ENCODE data around the gene PLA2G2E.
"Not testable (repeated sequence)": the region's sequence is repeated elsewhere in the genome, so short reads cannot be mapped to it uniquely, and the experiment has no call there.

Gene PLA2G2E

DNA sequence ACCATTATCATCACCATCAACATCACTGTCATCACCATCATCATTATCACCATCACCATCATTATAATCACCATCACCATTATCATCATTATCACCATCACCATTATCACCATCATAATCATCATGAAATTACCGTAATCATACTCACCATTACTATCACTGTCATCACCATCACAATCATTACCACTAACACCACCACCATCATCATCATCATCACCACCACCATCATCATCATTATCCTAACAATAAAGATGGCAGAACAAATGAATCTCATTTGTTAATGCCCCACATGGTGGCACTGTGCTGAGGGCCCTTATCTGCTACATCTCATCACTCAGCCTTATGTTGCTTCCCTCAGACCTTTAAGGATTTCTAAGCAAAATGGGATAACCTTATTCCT, 9.4 kb upstream of the PLA2G2E start:
- no peak for DNase-seq (ENCODE audit: low read depth in 2 of 2)

DNA sequence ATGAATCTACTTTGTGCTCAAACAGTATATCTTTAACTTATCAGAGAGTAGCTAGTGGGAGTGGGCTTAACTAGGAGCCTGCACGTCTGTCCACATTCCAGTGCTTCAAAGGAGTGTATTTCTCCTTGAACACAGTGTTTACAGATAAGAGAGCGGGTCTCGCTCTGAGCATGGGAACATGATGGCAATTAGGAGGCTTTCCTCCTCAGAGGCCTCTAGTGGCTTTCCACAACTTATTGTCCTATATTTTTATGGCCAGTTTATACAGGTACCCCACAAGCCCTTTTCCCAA, 3.7 kb upstream of the PLA2G2E start:
- DNase-seq (ENCODE audit: low read depth in 2 of 2), result not testable (repeated sequence)

DNA sequence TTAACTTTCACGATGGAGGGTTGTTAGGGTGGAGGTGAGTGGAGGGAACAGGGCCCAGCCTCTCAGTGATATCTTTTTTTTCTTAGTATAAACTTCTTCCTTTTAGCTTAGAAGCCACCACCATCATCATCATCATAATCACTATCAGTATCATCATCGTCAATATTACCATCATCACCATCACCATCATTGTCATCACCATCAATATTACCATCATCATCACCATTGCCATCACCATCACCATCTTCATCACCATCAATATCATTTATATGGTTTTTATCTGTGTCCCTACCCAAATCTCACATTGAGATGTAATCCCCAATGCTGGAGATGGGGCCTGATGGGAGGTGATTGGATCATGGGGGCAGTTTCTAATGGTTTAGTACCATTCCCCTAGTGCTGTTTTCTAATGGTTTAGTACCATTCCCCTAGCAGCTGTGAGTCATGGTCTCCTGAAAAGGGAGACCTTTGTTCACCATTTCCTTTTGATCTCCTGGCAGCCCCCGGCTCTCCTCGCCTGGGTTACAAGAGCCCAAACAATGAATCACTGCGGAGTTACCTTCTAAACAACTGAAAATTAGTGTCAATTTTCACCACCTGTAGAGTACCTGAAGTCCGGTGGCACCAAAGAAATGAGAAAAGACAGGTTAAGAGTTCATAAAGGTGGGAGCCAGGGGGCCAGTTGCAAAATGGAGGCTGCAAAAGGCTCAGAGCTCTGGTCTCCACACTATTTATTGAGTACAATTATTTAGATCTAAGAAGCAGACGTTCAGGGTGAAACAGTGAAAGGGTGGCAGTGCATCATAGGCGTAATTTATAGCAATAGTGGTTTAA, 3.1 kb upstream of the PLA2G2E start:
- DNase-seq (ENCODE audit: low read depth in 2 of 2), result no peak

DNA sequence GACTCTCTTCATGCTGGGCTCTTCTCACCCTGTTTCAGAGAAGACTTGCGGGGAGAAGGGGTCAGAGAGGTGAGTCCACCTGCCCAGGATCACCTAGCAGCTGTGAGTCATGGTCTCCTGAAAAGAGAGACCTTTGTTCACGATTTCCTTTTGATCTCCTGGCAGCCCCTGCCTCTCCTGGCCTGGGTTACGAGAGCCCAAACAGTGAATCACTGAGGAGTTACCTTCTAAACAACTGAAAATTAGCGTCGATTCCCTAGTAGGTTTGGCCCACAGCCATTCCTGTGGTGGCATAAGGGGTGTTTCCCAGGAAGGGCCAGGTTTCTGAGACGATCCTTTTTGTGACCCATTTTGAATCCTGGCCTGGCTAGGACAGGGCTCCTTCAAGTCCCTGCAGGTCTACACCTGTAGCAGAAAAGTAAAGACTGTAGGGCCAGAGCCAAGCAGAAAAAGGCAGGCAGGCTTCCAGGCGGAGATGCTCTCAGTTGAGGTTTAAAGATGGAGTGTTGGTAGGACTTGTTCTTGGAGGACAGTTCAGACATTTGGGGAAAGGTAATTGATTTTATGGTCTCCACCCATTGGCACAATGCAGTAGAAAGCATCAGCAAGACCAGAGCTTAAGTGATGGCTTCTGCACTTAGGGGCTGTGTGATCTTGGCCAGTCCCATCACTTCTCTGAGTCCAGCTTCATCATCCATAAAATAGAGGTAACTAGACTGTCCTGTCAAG, 2.1 kb upstream of the PLA2G2E start:
- DNase-seq (ENCODE audit: low read depth in 2 of 2), result no peak

DNA sequence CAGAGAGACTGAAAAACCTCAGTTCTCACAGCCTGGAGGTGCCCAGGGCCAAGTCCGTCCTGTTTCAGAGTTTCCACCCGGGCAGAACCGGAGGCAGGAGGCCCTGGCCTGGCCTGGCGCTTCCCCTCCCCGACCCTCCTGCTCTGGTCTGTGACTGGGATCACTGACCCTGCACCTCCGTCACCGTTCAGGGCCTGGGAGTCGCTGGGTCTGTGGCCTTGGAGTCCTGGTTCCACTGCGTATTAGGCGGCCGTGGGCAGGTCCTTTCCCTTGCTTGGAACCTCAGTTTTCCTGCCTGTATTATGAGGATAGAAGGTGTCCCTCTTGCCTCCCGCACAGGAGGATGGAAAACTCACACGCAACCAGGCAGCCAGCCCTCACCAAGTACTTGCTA, 533 bp upstream of the PLA2G2E start:
- no peak for DNase-seq (ENCODE audit: low read depth in 2 of 2)

DNA sequence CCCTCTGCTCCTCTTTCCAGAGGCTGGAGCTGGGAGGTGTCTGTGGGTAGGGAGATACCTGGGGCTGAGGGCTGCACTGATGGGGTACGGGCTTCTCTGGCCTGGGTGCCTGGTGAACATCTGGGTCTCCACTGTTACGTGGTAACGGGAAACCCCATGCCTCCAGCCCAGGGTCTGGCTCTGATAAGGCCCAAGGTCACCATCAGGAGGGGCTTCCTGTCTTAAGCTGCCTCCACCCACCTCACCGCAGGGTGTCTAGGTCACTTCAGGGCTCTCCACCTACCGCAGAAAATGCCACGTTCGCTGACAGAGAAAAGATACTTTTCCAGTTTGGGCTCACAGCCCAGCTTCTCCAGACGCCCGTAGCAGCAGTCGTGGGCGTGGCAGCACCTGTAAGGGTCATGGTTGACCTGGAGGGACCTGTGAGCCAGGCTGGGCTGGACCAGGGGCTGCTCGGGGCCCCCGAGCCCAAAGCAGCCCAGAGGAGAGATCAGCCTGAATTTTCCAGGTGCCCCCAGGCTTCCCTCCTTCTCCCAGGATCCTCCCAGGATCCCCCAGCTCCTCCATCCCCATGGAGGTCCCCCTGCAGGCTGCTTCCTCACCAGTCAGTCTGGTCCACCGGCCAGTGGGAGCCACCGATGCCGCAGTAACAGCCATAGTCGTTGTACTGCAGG, 1.3 kb downstream of the PLA2G2E start:
- DNase-seq (ENCODE audit: low read depth in 2 of 2), result no peak

DNA sequence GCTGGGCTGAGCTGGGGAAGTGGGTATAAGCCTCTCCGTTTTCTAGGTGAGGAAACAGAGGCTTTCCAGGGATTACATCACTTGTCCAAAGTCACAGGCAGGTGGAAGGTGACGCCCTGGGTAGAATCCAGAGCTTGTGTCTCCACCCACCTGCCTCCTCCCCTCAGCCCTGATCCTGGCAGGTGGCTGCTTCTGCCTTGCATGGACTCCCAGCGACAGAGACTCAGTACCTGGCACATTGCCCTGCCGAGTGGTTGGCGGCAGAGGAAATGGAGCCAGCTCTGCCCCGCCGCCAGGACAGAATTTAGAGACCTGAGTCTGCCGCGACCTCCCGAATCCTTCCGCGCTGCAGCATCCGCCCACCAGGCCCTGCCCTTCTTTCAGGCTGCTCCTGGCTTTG, 2.1 kb downstream of the PLA2G2E start:
- no peak for DNase-seq (ENCODE audit: low read depth in 2 of 2)

DNA sequence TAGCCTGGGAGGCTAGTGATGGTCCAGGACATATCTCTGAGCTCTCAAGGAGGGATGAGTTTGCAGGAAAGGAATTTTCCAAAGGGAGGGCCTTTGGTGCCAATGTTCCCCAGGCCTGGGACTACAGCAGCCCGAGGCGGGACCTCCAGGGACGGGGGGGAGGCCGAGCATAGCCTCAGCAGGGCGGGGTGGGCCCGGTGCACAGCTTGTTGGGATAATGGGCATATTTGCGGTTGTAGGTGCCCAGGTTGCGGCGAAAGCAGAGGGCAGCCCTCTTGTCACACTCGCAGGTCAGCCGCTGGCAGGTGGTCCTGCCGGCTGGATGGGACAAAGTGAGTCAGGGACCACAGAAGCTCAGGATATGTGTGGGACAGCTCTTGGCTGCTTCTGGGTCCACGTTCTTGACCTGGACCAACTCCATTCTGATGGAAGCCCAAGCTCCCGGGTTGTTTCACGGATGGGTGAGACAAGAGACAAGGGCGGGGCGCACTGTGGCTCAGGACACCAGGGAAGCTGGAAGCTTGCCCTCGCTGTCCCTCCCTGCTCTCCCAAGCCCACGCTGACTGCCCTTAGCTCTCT, 3.2 kb downstream of the PLA2G2E start:
- DNase-seq (ENCODE audit: low read depth in 2 of 2), result no peak

DNA sequence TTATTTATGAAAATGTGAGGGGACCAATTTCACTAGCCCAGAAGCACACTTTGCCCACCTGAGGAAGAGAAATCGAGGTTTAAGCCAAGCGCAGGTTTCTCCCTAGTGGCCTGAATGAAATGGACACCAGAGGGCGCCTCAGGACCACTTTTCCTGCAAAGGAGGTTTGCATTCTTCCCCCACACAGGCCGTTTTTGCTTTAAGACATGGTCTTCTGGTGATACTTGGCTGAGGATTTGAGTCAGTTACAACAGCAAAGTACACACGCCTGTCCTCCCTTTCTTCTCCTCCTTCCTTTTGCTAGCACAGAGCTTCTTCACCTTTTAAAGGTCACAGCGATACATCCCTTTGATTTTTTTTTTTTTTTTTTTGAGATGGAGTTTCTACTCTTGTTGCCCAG, 5.4 kb downstream of the PLA2G2E start:
- DNase-seq (ENCODE audit: low read depth in 2 of 2), result peak; percentile 69 to 80

DNA sequence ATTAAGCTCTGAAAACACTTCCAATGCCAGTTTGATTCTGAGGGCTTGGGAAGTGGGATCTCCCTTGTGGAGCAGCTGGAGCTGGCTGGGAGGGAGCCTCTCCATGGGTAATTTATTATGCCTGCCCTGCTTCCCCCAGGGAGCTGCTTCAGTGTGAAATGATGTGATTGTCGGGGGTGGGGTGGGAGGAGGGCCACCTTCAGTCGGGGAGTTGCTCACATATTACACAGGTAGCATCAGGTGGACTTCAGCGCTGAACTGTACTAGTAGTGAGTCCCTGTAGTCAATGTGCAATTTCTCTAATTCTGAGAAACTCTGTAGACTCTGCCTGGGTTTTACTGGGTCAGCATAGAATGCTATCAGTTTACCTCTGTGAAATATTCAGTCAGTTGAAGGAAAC, 12.8 kb downstream of the PLA2G2E start:
- no peak for DNase-seq (ENCODE audit: low read depth in 2 of 2)

DNA sequence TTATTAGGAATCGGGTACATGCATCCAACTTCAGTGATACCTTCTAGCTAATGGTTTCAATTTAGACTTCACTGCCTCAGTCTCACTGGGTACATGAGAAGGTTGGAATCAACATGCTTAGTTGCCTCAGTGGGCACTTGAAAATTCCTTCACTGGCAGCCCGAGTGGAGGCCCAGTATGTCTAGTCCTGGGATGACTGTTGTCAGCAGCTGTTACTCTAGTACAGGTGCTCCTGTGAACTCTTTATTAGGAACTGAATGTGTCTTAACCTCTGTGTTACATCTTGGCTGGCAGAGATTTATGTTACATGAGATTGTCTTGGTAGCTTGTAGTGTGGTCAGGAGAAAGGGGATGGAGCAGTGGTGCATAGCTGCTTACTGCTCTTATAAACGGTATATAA, 13.4 kb downstream of the PLA2G2E start:
- DNase-seq (ENCODE audit: low read depth in 2 of 2), result no peak

DNA sequence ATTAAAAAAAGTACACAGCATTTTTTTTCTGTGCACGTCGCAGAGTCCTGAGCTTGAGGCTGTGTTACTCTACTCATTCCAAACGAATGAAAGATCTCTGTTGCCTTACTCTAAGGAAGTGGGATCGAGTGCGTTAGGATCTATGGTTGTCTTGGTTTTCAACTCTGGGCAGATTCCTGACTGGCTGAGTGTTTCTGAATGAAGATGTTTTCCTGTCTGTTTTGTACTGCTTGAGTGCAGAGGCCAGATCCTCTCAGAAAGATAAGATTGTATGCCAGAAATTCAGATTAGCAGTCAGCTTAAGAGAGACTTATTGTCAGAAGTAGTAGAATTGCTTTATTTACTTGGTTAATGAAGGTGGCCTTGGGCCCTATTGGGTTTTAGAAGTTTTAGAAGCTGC, 14.0 kb downstream of the PLA2G2E start:
- no peak for DNase-seq (ENCODE audit: low read depth in 2 of 2)

DNA sequence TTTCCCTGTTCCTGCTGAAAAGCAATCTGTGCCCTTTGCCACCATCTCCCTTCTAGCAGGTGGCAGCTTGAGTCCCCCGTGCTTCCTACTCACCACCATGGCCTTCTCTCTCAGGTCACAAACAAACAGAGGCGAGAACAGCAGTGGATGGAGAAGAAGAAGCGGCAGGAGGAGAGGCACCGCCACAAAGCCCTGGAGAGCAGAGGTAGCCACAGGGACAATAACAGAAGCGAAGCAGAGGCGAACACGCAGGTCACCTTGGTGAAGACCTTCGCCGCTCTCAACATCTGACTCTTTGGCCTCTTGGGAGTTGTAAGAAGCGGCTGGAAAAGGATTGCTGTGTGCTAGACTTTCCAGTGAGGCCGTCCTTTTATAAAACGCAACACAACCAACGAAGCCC, 16.0 kb downstream of the PLA2G2E start:
- no peak for DNase-seq (ENCODE audit: low read depth in 2 of 2)

DNA sequence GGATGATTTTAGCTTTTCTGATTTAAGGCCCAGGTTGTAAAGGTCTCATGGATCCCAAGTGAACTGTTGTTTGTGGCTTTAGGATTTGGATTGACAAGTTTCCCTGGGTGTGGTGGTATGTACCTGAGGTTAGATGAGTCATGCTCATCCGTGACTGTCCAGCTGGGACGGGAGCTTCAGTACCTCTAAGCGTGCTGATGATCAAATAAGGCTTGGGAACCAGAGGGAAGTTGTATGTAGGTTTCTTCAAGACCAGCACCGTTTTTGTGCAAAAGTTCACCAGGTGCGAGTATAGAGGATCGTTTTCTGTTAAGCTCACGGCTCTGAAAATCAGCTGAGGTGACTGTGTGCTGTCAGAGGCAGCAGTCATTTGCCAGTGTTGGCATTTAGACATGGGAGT, 19.8 kb downstream of the PLA2G2E start:
- no peak for DNase-seq (ENCODE audit: low read depth in 2 of 2)

DNA sequence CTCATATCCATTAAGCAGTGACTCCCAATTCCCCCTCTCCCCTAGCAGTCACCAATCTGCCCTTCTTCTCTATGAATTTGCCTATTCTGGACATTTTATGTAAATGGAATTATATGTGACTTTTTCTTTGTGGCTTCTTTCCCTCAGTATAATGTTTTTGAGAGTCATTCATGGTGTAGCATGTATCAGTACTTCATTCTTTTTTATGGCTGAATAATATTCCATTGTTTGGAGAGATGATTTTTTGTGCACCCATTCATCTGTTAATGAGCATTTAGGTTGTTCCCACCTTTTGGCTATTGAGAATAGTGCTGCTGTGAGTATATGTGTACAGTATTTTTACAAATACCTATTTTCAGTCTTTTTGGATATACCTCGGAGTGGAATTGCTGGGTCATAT, 21.8 kb downstream of the PLA2G2E start:
- DNase-seq (ENCODE audit: low read depth in 2 of 2), result no peak

DNA sequence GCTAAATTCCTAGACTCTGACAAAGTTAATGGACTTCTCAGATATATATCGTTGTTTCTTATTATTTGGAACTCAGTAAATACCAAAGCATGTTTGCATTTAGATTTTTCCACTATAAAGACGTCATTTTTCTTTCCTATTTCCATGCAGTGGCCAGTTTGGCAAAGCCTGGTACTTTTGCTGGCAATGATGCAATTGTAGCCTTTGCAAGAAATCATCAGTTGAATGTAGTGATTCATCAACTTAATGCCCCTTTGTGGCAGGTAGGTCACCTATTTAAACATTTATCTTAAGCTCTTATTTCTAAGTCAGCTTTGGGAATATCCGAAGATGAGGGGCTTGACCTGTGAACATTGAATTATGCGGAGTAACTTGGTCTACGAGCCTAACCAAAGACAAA, 29.2 kb downstream of the PLA2G2E start:
- no peak for DNase-seq (ENCODE audit: low read depth in 2 of 2)

DNA sequence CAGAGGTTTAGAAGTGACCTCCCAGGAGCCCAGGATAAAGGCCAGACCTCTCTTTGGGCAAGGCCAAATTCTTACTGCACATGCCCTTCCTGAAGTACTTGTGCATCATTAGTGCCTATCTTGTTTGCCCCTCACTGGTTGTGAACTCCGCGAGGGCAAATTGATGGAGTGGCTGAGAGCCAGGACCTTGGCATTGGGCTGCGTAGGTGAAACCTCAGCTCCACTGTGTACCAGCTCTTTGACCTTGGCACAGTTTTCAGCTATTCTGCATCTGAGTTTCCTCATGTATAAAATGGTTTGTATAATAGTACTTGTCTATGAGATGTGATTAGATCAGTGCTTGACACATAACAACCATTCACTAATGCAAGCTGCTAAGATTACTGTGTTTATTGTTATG, 29.7 kb downstream of the PLA2G2E start:
- DNase-seq (ENCODE audit: low read depth in 2 of 2), result no peak

DNA sequence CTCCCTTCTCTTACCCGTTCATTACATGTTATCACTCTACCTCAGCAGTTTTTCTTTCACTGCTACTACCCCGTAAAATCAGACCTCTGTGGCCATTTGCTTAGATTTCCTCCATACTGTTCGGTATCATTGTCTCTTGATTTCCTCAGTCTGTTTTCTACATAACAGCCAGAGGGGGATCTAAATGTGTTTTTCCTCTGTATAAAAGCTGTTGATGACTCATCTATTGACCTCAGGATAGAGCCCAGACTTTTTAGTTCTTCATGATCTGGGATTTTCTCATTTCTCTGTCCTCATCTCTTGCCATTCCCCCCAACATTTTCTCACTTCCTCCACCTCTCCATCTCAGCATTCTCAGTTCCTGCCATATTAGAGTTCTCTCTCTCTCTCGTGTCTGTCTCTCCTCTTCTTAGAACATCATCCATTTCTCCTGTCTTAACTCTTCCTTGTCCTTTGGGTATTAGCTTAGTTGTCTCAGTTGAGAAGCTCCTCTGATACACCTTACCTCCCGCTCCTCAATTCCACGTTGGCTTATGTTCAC, 30.7 kb downstream of the PLA2G2E start:
- DNase-seq (ENCODE audit: low read depth in 2 of 2), result no peak

DNA sequence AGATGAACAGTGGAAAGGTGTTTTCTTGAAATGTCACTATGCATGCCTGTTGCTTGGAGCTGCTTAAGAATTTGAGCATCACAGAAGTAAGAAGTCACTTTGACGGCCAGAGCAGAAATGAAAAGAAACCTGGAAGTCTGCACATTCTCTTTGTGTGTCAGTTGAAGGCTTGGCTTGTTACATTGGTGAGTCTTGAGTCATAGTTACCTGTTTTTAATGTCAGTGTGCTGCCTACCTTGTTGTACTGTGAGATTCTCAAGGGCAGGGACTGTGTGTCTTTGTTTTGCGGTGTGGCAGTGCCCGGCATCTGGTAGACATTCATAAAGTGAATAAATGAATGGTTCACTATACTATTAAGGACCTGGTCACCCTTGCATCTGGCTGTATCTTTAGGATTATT, 31.3 kb downstream of the PLA2G2E start:
- no peak for DNase-seq (ENCODE audit: low read depth in 2 of 2)

DNA sequence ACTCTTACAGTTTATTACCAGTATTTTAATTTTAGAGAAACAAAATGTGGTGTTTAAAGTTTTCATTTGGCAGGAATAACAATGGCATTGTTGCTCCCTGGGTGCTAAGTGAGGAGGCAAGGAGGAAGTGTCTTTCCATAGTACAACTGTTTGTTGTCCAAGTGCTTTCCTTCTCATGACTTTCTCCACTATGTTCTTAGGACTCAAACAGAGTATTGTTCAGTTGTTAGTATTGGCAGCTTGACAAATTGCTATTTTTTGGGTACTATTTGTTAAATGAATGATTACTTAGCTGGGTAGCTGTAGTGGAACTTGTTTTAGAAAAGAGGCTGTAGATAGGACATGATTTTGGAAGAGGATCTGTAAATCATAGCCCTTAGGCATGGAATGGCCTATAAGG, 33.8 kb downstream of the PLA2G2E start:
- DNase-seq (ENCODE audit: low read depth in 2 of 2), result no peak

DNA sequence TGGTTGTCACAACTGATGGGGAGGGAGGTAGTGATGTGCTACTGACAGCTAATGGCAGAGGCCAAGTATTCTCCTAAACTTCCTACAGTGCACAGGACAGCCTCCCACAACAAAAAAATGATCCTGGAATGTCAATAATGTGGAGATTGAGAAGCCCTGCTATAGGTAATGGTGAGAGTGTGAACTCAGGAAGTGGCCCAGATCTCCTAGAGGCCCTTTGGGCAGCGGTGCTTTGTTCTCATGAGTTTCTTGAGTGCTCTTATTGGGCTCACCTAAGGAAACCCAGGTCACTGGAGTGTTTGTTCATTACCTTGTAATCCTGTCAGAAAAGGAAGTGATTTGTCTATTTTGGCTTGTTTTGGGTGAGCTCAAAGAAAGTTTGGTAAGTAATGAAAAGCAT, 35.3 kb downstream of the PLA2G2E start:
- no peak for DNase-seq (ENCODE audit: low read depth in 2 of 2)

DNA sequence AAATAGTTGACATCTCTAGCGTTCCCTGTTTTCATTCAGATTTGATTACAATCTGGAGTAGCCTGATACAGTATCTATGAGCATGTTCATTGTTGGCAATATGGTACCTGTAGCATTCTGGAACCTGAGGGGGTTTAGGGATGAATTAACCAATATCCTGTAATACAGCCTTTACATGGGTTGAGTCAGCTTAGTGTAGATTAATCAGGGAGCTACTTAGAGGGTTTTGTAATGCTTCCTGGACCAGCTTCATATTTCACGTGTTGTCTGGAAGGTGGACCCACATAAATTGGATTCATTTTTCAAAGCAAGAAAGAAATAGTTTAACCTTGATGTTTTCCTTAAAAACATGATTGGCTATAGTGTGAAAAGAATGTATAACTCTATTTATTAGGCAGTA, 37.6 kb downstream of the PLA2G2E start:
- no peak for DNase-seq (ENCODE audit: low read depth in 2 of 2)

DNA sequence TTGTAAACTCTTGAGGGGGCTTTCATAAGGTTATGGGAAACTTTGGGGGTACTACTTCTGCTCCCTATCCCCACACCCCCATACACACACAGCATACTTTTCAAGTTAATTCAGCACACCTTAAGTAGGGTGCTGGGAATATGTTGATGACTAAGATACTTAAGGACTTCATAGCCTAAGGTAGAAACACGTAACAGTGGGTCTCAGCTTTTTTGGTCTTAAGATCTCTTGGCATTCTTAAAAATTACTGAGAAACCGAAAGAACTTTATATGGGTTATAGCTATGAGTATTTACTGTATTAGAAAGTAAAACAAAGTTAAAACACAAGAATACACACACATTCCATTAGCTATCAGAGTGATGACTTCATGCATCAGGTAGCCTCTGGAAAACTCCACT, 39.1 kb downstream of the PLA2G2E start:
- no peak for DNase-seq (ENCODE audit: low read depth in 2 of 2)

All from stimulated activated CD4-positive, alpha-beta T cell treated with anti-CD3 and anti-CD28 coated beads, Interleukin-12 subunit alpha, Interleukin-12 subunit beta, amount 100 ng/mL, for 24 hours (primary cell).